SK-N-SH (cell line): ENCODE measurements around the gene HAUS2.

Experiments used
- CHD2 ChIP-seq: fragments of 150-350 bp; IDR thresholded peaks from 2 replicates; pipeline ENCODE4 v1.6.1; 2018; ENCODE audit warnings: low read length; ENCODE audit not compliant: partially characterized antibody
- EZH2phosphoT487 ChIP-seq: fragments of 200-600 bp; sonication (generic); IDR thresholded peaks from 2 replicates; pipeline ENCODE4 v1.6.1; 2017; ENCODE audit warnings: low read depth, mixed run types, mild to moderate bottlenecking, antibody characterized with exemption, moderate library complexity, borderline replicate concordance
- RAD21 ChIP-seq: IDR thresholded peaks from 2 replicates; pipeline ENCODE4 v1.6.1; 2012; ENCODE audit warnings: mild to moderate bottlenecking, low read length
- TCF12 ChIP-seq: IDR thresholded peaks from 2 replicates; pipeline ENCODE4 v1.4.0; 2012
- TF ChIP-seq, protein P1 (sequence below): fragments of 200-600 bp; sonication (generic); IDR thresholded peaks from 2 replicates; pipeline ENCODE4 v1.6.1; 2017; ENCODE audit warnings: antibody characterized with exemption, mild to moderate bottlenecking, moderate library complexity
- TF ChIP-seq, protein P2 (sequence below): IDR thresholded peaks from 2 replicates; pipeline ENCODE4 v1.4.0; 2012; ENCODE audit warnings: low read depth, borderline replicate concordance
- TF ChIP-seq, protein P3 (sequence below): fragments of 150-350 bp; IDR thresholded peaks from 2 replicates; pipeline ENCODE4 v1.6.1; 2017; ENCODE audit warnings: antibody characterized with exemption, low read length, low read depth, borderline replicate concordance
- TF ChIP-seq, protein P4 (sequence below): fragments of 150-350 bp; IDR thresholded peaks from 2 replicates; pipeline ENCODE4 v1.6.1; 2016; ENCODE audit warnings: mild to moderate bottlenecking, low read depth, low read length

DNA sequence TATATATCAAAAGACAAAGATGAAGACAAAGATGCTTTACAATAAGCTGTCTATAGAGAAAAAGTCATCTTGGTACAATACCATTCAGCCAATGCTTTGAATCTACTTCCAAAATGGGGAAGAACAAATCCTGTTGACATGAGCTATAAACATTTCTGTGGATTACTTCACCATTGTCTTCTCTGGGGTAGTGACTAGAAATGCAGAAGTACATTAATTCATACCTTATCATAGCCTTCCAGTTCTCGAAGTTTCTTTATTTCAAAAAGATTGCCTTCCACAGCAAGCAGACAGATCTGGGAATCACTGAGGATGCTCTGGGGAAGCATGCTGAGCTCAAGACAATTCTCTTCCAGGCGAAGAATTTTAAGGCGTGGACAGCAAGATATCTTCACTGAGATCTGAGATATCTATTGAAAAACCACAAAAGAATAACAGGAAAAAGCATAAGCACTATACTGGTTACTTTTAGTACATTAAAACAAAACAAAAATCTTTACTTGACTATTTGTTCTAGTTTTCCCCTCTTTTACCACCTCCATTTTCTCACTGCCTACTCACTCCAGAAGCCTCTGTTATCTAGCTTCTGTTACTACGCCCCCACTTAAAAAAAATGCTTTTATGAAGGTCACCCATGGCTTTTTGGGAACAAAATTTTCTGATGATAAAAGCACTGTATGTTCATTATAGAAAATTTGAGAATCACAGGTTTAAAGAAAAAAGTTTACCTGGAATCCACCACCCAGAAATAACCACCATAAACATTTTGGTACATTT lies 3.6 kb upstream of the HAUS2 start:
- TF ChIP-seq, protein P1, sequence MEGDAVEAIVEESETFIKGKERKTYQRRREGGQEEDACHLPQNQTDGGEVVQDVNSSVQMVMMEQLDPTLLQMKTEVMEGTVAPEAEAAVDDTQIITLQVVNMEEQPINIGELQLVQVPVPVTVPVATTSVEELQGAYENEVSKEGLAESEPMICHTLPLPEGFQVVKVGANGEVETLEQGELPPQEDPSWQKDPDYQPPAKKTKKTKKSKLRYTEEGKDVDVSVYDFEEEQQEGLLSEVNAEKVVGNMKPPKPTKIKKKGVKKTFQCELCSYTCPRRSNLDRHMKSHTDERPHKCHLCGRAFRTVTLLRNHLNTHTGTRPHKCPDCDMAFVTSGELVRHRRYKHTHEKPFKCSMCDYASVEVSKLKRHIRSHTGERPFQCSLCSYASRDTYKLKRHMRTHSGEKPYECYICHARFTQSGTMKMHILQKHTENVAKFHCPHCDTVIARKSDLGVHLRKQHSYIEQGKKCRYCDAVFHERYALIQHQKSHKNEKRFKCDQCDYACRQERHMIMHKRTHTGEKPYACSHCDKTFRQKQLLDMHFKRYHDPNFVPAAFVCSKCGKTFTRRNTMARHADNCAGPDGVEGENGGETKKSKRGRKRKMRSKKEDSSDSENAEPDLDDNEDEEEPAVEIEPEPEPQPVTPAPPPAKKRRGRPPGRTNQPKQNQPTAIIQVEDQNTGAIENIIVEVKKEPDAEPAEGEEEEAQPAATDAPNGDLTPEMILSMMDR: no peak
- TF ChIP-seq CHD2 (no peak), RAD21 (no peak), TCF12 (no peak), EZH2phosphoT487 (no peak)
- TF ChIP-seq, protein P2, sequence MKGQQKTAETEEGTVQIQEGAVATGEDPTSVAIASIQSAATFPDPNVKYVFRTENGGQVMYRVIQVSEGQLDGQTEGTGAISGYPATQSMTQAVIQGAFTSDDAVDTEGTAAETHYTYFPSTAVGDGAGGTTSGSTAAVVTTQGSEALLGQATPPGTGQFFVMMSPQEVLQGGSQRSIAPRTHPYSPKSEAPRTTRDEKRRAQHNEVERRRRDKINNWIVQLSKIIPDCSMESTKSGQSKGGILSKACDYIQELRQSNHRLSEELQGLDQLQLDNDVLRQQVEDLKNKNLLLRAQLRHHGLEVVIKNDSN: no peak
- TF ChIP-seq, protein P3, sequence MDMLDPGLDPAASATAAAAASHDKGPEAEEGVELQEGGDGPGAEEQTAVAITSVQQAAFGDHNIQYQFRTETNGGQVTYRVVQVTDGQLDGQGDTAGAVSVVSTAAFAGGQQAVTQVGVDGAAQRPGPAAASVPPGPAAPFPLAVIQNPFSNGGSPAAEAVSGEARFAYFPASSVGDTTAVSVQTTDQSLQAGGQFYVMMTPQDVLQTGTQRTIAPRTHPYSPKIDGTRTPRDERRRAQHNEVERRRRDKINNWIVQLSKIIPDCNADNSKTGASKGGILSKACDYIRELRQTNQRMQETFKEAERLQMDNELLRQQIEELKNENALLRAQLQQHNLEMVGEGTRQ: no peak
- TF ChIP-seq, protein P4, sequence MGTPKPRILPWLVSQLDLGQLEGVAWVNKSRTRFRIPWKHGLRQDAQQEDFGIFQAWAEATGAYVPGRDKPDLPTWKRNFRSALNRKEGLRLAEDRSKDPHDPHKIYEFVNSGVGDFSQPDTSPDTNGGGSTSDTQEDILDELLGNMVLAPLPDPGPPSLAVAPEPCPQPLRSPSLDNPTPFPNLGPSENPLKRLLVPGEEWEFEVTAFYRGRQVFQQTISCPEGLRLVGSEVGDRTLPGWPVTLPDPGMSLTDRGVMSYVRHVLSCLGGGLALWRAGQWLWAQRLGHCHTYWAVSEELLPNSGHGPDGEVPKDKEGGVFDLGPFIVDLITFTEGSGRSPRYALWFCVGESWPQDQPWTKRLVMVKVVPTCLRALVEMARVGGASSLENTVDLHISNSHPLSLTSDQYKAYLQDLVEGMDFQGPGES: no peak
